CD4-positive, alpha-beta T cell treated with Interleukin-4 for 1 hour (primary cell): ENCODE measurements around the gene BIRC6.

Source experiments
- DNase-seq, 2 donors: peaks; one replicate each; pipeline ENCODE4 v3.0.0-alpha.2; 2020 to 2022

The BIRC6 gene

GRCh38 chr2:32377928-32378327 lies 21.1 kb downstream of the BIRC6 start:
- DNase-seq, result no peak

GRCh38 chr2:32379352-32379751 lies 22.5 kb downstream of the BIRC6 start:
- DNase-seq, result no peak

GRCh38 chr2:32383858-32384257 lies 27.0 kb downstream of the BIRC6 start:
- DNase-seq, result no peak

- no peak for DNase-seq
These were observed 27.7 kb downstream of the BIRC6 start for GRCh38 chr2:32384529-32384928.

GRCh38 chr2:32386739-32387138 lies 29.9 kb downstream of the BIRC6 start:
- no peak for DNase-seq

GRCh38 chr2:32399221-32399620 lies 42.4 kb downstream of the BIRC6 start:
- DNase-seq, result no peak

GRCh38 chr2:32402091-32402490 lies 45.3 kb downstream of the BIRC6 start:
- DNase-seq, result no peak

- DNase-seq, result no peak
These were observed 47.0 kb downstream of the BIRC6 start for GRCh38 chr2:32403782-32404181.

- DNase-seq, result no peak
These were observed 47.9 kb downstream of the BIRC6 start for GRCh38 chr2:32404691-32405090.

GRCh38 chr2:32416519-32416918 lies 59.7 kb downstream of the BIRC6 start:
- no peak for DNase-seq

- no peak for DNase-seq
These were observed 60.8 kb downstream of the BIRC6 start for GRCh38 chr2:32417659-32418058.

GRCh38 chr2:32418778-32419177 lies 62.0 kb downstream of the BIRC6 start:
- no peak for DNase-seq

GRCh38 chr2:32422133-32422532 lies 65.3 kb downstream of the BIRC6 start:
- DNase-seq, result no peak

- DNase-seq, result no peak
These were observed 66.7 kb downstream of the BIRC6 start for GRCh38 chr2:32423536-32423935.

- no peak for DNase-seq
These were observed 67.9 kb downstream of the BIRC6 start for GRCh38 chr2:32424739-32425138.

GRCh38 chr2:32425719-32426141 lies 68.9 kb downstream of the BIRC6 start:
- no peak for DNase-seq

GRCh38 chr2:32427672-32428610 lies 71.1 kb downstream of the BIRC6 start:
- DNase-seq, result no peak

GRCh38 chr2:32430804-32431203 lies 74.0 kb downstream of the BIRC6 start:
- no peak for DNase-seq

- DNase-seq, result no peak
These were observed 79.3 kb downstream of the BIRC6 start for GRCh38 chr2:32436150-32436549.

GRCh38 chr2:32442020-32442467 lies 85.2 kb downstream of the BIRC6 start:
- no peak for DNase-seq

- no peak for DNase-seq
These were observed 89.5 kb downstream of the BIRC6 start for GRCh38 chr2:32446369-32446768.

- no peak for DNase-seq
These were observed 94.0 kb downstream of the BIRC6 start for GRCh38 chr2:32450851-32451250.

- DNase-seq, result no peak
These were observed 95.7 kb downstream of the BIRC6 start for GRCh38 chr2:32452338-32453064.
